ENCODE measurements around the gene CLNS1A. TPM values are rescaled to one million over a fixed set of nuclear protein-coding genes. Genes with fewer than 3 reads are reported as not detected.

CLNS1A gene
- polyA plus RNA-seq, 1 of the 3 experiments (the other 2 are of a cell fraction): 124 TPM

GRCh38 chr11:77677138-77677537 is 39.5 kb upstream of the CLNS1A start:
- no peak overlapping the region for H3K4me3 ChIP-seq (ENCODE audit: low read depth in 2 of 2, low read length in 1 of 2)
- H4K20me1 ChIP-seq (ENCODE audit: insufficient read depth): no peaks in the 10 kb centered on the region
- no peak overlapping the region for H3K9ac ChIP-seq
- no peaks in the 10 kb centered on the region for H3K9me2 ChIP-seq
- H3K4me1 ChIP-seq (ENCODE audit: control insufficient read depth in 1 of 2, insufficient read depth in 2 of 2, low read depth in 1 of 2, low read length in 1 of 2): no peaks in the 10 kb centered on the region
- WGBS (ENCODE audit: low lambda C conversion rate): 90% methylated on average over 3 of the region's 3 CpGs
- no peaks in the 10 kb centered on the region for H3K9me3 ChIP-seq
- H3K4me2 ChIP-seq: no peak overlapping the region
- H3K36me3 ChIP-seq (replicated peaks in 1 of 2; ENCODE audit: control insufficient read depth in 1 of 2, insufficient read depth in 2 of 2, low read length in 1 of 2): peaks cover 72 to 82% of the 10 kb centered on the region in 2 experiments
- no peak overlapping the region for H2AFZ ChIP-seq (ENCODE audit: low read depth)
- no peaks in the 10 kb centered on the region for H3K79me2 ChIP-seq (ENCODE audit: insufficient read depth)
- H3F3A ChIP-seq (replicated peaks; ENCODE audit: insufficient read depth): peaks cover 25% of the 10 kb centered on the region
- DNase-seq: no peak
- ChIA-PET CTCF (no interaction called here), POLR2A (no interaction called here)
- H3K27ac ChIP-seq (ENCODE audit: low read depth in 2 of 2, low read length in 1 of 2): no peak overlapping the region
- TF ChIP-seq SIN3A (IDR thresholded peaks at IDR 0.05; ENCODE audit: borderline replicate concordance, low read depth, low read length) (no peak), MXI1 (IDR thresholded peaks at IDR 0.05; ENCODE audit: low read depth, low read length) (no peak), RAD21 (IDR thresholded peaks at IDR 0.05; ENCODE audit: low read length) (no peak), YY1 (IDR thresholded peaks at IDR 0.05; ENCODE audit: low read depth) (no peak), FOSL2 (IDR thresholded peaks at IDR 0.05; ENCODE audit: borderline replicate concordance, low read depth) (no peak)
- TF ChIP-seq, protein P1, sequence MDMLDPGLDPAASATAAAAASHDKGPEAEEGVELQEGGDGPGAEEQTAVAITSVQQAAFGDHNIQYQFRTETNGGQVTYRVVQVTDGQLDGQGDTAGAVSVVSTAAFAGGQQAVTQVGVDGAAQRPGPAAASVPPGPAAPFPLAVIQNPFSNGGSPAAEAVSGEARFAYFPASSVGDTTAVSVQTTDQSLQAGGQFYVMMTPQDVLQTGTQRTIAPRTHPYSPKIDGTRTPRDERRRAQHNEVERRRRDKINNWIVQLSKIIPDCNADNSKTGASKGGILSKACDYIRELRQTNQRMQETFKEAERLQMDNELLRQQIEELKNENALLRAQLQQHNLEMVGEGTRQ (IDR thresholded peaks at IDR 0.05; ENCODE audit: borderline replicate concordance, low read depth, low read length): no peak
- H3K27me3 ChIP-seq (ENCODE audit: insufficient read depth): no peaks in the 10 kb centered on the region

DNA sequence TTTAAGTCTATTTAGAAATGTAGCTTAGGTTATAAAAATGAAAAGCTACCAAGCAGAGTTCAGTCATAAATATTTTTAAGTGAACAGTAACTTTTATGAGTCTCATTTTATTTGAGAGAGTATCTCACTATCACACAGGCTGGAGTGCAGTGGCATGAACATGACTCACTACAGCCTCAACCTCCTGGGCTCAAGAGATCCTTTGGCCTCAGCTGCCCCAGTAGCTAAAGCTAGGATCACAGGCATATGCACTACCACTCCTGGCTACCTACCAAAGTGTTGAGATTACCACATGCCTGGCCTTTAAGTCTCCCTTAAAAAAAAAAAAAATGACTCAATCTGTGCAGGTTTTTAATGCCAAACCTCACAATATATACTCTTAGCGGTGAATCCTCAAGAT is 34.7 kb upstream of the CLNS1A start:
- Histone ChIP-seq H3K9me3 (no peaks in the 10 kb centered on the region), H4K20me1 (ENCODE audit: insufficient read depth) (no peaks in the 10 kb centered on the region), H2AFZ (ENCODE audit: low read depth) (no peak overlapping the region), H3K4me3 (ENCODE audit: low read depth in 2 of 2, low read length in 1 of 2) (no peak overlapping the region), H3K27me3 (ENCODE audit: insufficient read depth) (no peaks in the 10 kb centered on the region), H3K79me2 (ENCODE audit: insufficient read depth) (no peaks in the 10 kb centered on the region), H3F3A (replicated peaks; ENCODE audit: insufficient read depth) (peaks cover 29% of the 10 kb centered on the region), H3K4me1 (ENCODE audit: control insufficient read depth in 1 of 2, insufficient read depth in 2 of 2, low read depth in 1 of 2, low read length in 1 of 2) (peaks cover 0 to 7% of the 10 kb centered on the region in 2 experiments; a peak in 1 of 4 replicates), H3K9ac (no peak overlapping the region), H3K4me2 (no peak overlapping the region), H3K9me2 (no peaks in the 10 kb centered on the region), H3K36me3 (replicated peaks in 1 of 2; ENCODE audit: control insufficient read depth in 1 of 2, insufficient read depth in 2 of 2, low read length in 1 of 2) (peaks cover 75 to 87% of the 10 kb centered on the region in 2 experiments), H3K27ac (ENCODE audit: low read depth in 2 of 2, low read length in 1 of 2) (peak overlapping the region in 1 of 2 experiments; percentile 59; a peak in 2 of 4 replicates)
- ChIA-PET POLR2A (no interaction called here), CTCF (no interaction called here)
- no peak for DNase-seq
- 85% methylated on average over 1 of the region's 1 CpG for WGBS (ENCODE audit: low lambda C conversion rate)
- TF ChIP-seq GATA2 (CRISPR knock-in tag; IDR thresholded peaks at IDR 0.05) (no peak), ELF1 (IDR thresholded peaks at IDR 0.05) (no peak), RAD21 (IDR thresholded peaks at IDR 0.05; ENCODE audit: low read length) (no peak), EP300 (IDR thresholded peaks at IDR 0.05; ENCODE audit: borderline replicate concordance in 1 of 2, low read depth in 1 of 2, low read length in 1 of 2) (no peak), FOSL2 (IDR thresholded peaks at IDR 0.05; ENCODE audit: borderline replicate concordance, low read depth) (peak; percentile 59; the same call in 1 of the 2 replicates), TEAD4 (IDR thresholded peaks at IDR 0.05; ENCODE audit: borderline replicate concordance, insufficient read depth) (no peak), EZH2phosphoT487 (IDR thresholded peaks at IDR 0.05; ENCODE audit: borderline replicate concordance, low read depth) (no peak), GABPA (IDR thresholded peaks at IDR 0.05; ENCODE audit: low read depth) (no peak), SIN3A (IDR thresholded peaks at IDR 0.05; ENCODE audit: borderline replicate concordance, low read depth, low read length) (no peak), TAF1 (IDR thresholded peaks at IDR 0.05; ENCODE audit: borderline replicate concordance, low read depth, low read length) (no peak), JUND (IDR thresholded peaks at IDR 0.05) (peak; percentile 19; the same call in 1 of the 2 replicates), NRF1 (IDR thresholded peaks at IDR 0.05; ENCODE audit: low read depth, low read length) (no peak), NFIC (IDR thresholded peaks at IDR 0.05; ENCODE audit: borderline replicate concordance) (peak; percentile 64), RCOR1 (IDR thresholded peaks at IDR 0.05; ENCODE audit: low read length) (no peak), FOXM1 (IDR thresholded peaks at IDR 0.05; ENCODE audit: low read depth) (no peak), TCF12 (IDR thresholded peaks at IDR 0.05) (peak; percentile 52; the same call in 1 of the 2 replicates)
- TF ChIP-seq, protein P2, sequence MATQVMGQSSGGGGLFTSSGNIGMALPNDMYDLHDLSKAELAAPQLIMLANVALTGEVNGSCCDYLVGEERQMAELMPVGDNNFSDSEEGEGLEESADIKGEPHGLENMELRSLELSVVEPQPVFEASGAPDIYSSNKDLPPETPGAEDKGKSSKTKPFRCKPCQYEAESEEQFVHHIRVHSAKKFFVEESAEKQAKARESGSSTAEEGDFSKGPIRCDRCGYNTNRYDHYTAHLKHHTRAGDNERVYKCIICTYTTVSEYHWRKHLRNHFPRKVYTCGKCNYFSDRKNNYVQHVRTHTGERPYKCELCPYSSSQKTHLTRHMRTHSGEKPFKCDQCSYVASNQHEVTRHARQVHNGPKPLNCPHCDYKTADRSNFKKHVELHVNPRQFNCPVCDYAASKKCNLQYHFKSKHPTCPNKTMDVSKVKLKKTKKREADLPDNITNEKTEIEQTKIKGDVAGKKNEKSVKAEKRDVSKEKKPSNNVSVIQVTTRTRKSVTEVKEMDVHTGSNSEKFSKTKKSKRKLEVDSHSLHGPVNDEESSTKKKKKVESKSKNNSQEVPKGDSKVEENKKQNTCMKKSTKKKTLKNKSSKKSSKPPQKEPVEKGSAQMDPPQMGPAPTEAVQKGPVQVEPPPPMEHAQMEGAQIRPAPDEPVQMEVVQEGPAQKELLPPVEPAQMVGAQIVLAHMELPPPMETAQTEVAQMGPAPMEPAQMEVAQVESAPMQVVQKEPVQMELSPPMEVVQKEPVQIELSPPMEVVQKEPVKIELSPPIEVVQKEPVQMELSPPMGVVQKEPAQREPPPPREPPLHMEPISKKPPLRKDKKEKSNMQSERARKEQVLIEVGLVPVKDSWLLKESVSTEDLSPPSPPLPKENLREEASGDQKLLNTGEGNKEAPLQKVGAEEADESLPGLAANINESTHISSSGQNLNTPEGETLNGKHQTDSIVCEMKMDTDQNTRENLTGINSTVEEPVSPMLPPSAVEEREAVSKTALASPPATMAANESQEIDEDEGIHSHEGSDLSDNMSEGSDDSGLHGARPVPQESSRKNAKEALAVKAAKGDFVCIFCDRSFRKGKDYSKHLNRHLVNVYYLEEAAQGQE (IDR thresholded peaks at IDR 0.05; ENCODE audit: low read depth, low read length): no peak
- TF ChIP-seq, protein P3, sequence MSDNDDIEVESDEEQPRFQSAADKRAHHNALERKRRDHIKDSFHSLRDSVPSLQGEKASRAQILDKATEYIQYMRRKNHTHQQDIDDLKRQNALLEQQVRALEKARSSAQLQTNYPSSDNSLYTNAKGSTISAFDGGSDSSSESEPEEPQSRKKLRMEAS (IDR thresholded peaks at IDR 0.05; ENCODE audit: low read depth): peak; percentile 53; the same call in 1 of the 2 replicates
- TF ChIP-seq, protein P1 (IDR thresholded peaks at IDR 0.05; ENCODE audit: borderline replicate concordance, low read depth, low read length): no peak
- TF ChIP-seq, protein P4, sequence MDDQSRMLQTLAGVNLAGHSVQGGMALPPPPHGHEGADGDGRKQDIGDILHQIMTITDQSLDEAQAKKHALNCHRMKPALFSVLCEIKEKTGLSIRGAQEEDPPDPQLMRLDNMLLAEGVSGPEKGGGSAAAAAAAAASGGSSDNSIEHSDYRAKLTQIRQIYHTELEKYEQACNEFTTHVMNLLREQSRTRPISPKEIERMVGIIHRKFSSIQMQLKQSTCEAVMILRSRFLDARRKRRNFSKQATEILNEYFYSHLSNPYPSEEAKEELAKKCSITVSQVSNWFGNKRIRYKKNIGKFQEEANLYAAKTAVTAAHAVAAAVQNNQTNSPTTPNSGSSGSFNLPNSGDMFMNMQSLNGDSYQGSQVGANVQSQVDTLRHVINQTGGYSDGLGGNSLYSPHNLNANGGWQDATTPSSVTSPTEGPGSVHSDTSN (IDR thresholded peaks at IDR 0.05): no peak

Measured in SK-N-SH (cell line).